Mammary epithelial cell (primary cell): ENCODE results near the gene PPM1E.

ENCODE experiments used
- CTCF ChIP-seq, 2 donors: IDR thresholded peaks in 1 of 2; conservative IDR thresholded peaks in 1 of 2; 2 replicates each; pipeline ENCODE4 v1.5.1; 2011 to 2012; ENCODE audit warnings: inconsistent platforms in 2 of 2, low read length in 2 of 2, mild to moderate bottlenecking in 2 of 2, control low read depth in 1 of 2, low read depth in 1 of 2; ENCODE audit not compliant: insufficient read depth in 1 of 2; ENCODE audit errors: extremely low read depth in 1 of 2
- EZH2 ChIP-seq: IDR thresholded peaks from 2 replicates; pipeline ENCODE4 v1.6.1; 2012; ENCODE audit warnings: low read length, inconsistent platforms, borderline replicate concordance

- TF ChIP-seq CTCF (conservative IDR thresholded peaks at IDR 0.05 in 1 of 2, IDR thresholded peaks at IDR 0.05 in 1 of 2; ENCODE audit: extremely low read depth in 1 of 2, insufficient read depth in 1 of 2, low read depth in 1 of 2, low read length in 2 of 2): no peak
- no peak for TF ChIP-seq EZH2
These were observed 165.1 kb downstream of the PPM1E start for GRCh38 chr17:58920773-58921172.
